ENCODE data around the gene AP1M2. TPM values are rescaled to one million over a fixed set of nuclear protein-coding genes. Genes with fewer than 3 reads are reported as not detected.

Gene AP1M2
- total RNA-seq, 1 experiment from 2014 or later: 126 TPM

DNA sequence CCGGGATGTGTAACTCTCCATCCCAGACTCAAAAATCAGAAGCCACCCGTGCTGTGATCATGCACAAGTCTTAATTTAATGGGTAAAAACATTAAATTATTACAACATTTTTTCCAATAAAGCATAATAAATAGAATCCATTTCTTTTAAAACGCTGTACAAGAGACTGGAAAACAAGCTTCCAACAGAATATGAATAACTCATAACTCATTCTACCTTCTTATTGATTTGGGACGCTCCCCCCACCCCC is 20.8 kb downstream of the AP1M2 start:
- 0 out of 2 replicates have a peak overlapping the region, but pooled peaks have one; percentile 55 for H2AFZ ChIP-seq
- CTCF ChIA-PET: interaction anchor here (0.6 to 1.3 kb wide), 2 partner anchors 15 to 36 kb away, joined by 3 to 7 read pairs; no protein-coding TSS in a partner anchor
- intact Hi-C loops (cut with micrococcal nuclease; ENCODE audit: unreplicated experiment): loop anchor here (5.0 to 10.0 kb wide), 2 partner anchors 144 to 302 kb away; partner anchors contain the start of gene PDE4A

DNA sequence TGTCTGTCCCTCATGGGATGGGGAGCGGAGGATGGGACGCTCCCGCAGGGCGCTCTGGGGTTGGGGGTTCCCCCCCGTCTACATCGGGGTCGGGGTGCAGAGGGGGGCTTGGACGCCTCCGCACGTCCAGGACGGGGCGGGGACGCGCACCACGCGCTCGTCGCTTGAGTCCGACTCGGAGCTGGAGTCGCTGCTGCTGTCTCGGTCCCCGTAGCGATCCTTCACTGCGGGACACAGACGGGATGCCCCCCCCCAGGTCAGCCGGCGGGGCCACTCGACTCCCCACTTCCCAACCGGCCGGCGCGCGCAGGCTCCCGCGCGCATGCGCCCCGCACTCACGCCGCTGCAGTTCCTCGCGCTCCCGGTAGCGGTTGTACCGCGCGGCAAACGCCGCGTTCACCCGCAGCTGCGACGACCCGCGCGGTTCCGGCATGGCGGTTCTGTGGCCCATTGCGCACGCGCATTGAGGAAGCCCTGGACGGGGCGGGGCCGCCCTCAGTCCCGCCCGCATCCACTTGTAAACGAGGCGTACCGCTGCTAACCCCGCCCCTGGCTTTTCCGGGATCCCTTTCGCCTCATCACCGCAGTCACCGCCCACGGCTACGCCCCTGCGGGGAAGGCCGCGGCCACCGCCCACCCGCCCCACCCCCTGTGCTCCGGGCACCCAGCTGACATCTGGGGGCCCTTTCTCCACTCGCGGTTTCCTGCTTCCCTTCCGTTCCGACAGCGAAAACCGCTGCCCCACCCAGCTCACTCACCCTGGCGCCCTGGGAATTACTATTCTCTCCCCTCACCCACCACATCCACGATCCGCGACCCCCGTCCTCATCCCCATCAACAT is 21.3 kb downstream of the AP1M2 start, which contains the start of gene KRI1:
Gene KRI1, minus strand, starts transcription at position 444 of the 841 bp plus-strand sequence. Its CDS starts 11 bp downstream, at position 433.
- BruUV-seq (replicated peaks): no TSS peak
- Histone ChIP-seq H3K9me3 (ENCODE audit: insufficient read depth, low read depth) (no peaks in the 10 kb centered on the region), H3K4me1 (replicated peaks; ENCODE audit: insufficient read depth) (peaks cover 30% of the 10 kb centered on the region), H4K20me1 (ENCODE audit: insufficient read depth) (peaks cover 7% of the 10 kb centered on the region; the same call in 1 of the 2 replicates), H3K79me2 (ENCODE audit: low read depth) (peaks cover 22% of the 10 kb centered on the region), H2AFZ (peak within 1 kb of the TSS; percentile 89), H3K36me3 (ENCODE audit: low read depth) (no peaks in the 10 kb centered on the region), H3K27ac (peak within 1 kb of the TSS; percentile 6; the same call in 1 of the 2 replicates), H3K4me2 (peak within 1 kb of the TSS; percentile 97), H3K9me2 (ENCODE audit: insufficient read depth) (no peaks in the 10 kb centered on the region), H3F3A (ENCODE audit: insufficient read depth, low read depth) (peaks cover 36% of the 10 kb centered on the region), H3K27me3 (ENCODE audit: insufficient read depth, low read depth) (no peaks in the 10 kb centered on the region), H3K4me3 (peak within 1 kb of the TSS; percentile 77)
- intact Hi-C loops (cut with micrococcal nuclease; ENCODE audit: unreplicated experiment): loop anchor here (5.0 to 10.0 kb wide), 2 partner anchors 143 to 301 kb away; partner anchors contain the start of gene PDE4A
- ChIA-PET POLR2A (ENCODE audit: unreplicated experiment) (interaction anchor here (0.5 kb wide), 2 partner anchors 28 to 56 kb away, joined by 3 to 4 read pairs; no protein-coding TSS in a partner anchor), CTCF (interaction anchor here (0.6 to 1.3 kb wide), 2 partner anchors 15 to 37 kb away, joined by 3 to 7 read pairs; no protein-coding TSS in a partner anchor)
- DNase-seq: peak; percentile 90 to 98
- TF ChIP-seq EZH2 (IDR thresholded peaks at IDR 0.05; ENCODE audit: low read depth): no peak
- TF ChIP-seq, protein P1, sequence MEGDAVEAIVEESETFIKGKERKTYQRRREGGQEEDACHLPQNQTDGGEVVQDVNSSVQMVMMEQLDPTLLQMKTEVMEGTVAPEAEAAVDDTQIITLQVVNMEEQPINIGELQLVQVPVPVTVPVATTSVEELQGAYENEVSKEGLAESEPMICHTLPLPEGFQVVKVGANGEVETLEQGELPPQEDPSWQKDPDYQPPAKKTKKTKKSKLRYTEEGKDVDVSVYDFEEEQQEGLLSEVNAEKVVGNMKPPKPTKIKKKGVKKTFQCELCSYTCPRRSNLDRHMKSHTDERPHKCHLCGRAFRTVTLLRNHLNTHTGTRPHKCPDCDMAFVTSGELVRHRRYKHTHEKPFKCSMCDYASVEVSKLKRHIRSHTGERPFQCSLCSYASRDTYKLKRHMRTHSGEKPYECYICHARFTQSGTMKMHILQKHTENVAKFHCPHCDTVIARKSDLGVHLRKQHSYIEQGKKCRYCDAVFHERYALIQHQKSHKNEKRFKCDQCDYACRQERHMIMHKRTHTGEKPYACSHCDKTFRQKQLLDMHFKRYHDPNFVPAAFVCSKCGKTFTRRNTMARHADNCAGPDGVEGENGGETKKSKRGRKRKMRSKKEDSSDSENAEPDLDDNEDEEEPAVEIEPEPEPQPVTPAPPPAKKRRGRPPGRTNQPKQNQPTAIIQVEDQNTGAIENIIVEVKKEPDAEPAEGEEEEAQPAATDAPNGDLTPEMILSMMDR (conservative IDR thresholded peaks at IDR 0.05): no peak; the same call in 1 of the 2 replicates

More for the DNA sequence above, 20.8 kb downstream of the AP1M2 start:
- Histone ChIP-seq H3K27ac (0 out of 2 replicates have a peak overlapping the region, but pooled peaks have one; percentile 6), H3K4me3 (peak overlapping the region; percentile 77; the same call in 1 of the 2 replicates), H3K36me3 (ENCODE audit: low read depth) (no peaks in the 10 kb centered on the region), H3K79me2 (ENCODE audit: low read depth) (peaks cover 22% of the 10 kb centered on the region), H4K20me1 (ENCODE audit: insufficient read depth) (peaks cover 7% of the 10 kb centered on the region; the same call in 1 of the 2 replicates), H3K4me2 (peak overlapping the region; percentile 97), H3K9me3 (ENCODE audit: insufficient read depth, low read depth) (no peaks in the 10 kb centered on the region), H3K4me1 (replicated peaks; ENCODE audit: insufficient read depth) (peaks cover 30% of the 10 kb centered on the region), H3F3A (ENCODE audit: insufficient read depth, low read depth) (peaks cover 36% of the 10 kb centered on the region), H3K9me2 (ENCODE audit: insufficient read depth) (no peaks in the 10 kb centered on the region), H3K27me3 (ENCODE audit: insufficient read depth, low read depth) (no peaks in the 10 kb centered on the region)
- no peak for DNase-seq
- POLR2A ChIA-PET (ENCODE audit: unreplicated experiment): interaction anchor here (0.5 kb wide), 1 partner anchor 56 kb away, joined by 4 read pairs; no protein-coding TSS in a partner anchor
- no TSS peak for BruUV-seq (replicated peaks)
- TF ChIP-seq EZH2 (IDR thresholded peaks at IDR 0.05; ENCODE audit: low read depth): no peak
- TF ChIP-seq, protein P1 (conservative IDR thresholded peaks at IDR 0.05): no peak

DNA sequence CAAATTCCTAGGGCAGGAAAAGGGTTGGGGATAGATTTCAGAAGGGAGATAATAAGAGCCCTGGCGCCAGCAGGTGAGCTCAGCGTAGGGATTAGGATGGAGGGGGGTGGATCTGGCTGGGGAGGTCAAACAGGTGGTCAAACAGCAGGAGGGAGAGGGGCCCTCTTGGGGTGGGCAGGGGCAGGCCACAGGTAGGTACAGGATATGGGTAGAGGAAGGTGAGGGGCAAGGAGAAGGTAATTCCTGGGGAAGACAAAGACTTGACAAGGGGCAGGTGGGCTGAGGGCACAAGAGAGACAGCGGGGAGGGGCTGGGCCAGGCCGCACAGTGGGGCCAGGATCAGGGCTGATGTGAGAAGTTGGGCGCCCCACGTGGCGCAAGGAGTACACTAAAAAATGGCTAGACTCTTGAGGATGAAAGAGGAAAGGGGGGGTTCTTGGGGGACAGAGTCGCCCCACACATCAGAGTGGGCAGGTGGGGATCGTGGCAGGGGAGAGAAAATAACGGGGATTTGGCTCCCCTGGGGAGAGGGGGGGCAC is 22.0 kb downstream of the AP1M2 start:
- peak overlapping the region; percentile 89 for H2AFZ ChIP-seq
- TSS peak; percentile 29 for BruUV-seq (replicated peaks)
- H3K9me2 ChIP-seq (ENCODE audit: insufficient read depth): no peaks in the 10 kb centered on the region
- peaks cover 7% of the 10 kb centered on the region; the same call in 1 of the 2 replicates for H4K20me1 ChIP-seq (ENCODE audit: insufficient read depth)
- H3K27me3 ChIP-seq (ENCODE audit: insufficient read depth, low read depth): no peaks in the 10 kb centered on the region
- H3K27ac ChIP-seq: no peak overlapping the region; the same call in 1 of the 2 replicates
- POLR2A ChIA-PET (ENCODE audit: unreplicated experiment): interaction anchor here (0.5 kb wide), 1 partner anchor 28 kb away, joined by 3 read pairs; no protein-coding TSS in a partner anchor
- intact Hi-C loops (cut with micrococcal nuclease; ENCODE audit: unreplicated experiment): loop anchor here (5.0 to 10.0 kb wide), 2 partner anchors 143 to 300 kb away; partner anchors contain the start of gene PDE4A
- peak overlapping the region; percentile 77 for H3K4me3 ChIP-seq
- no peak for DNase-seq
- TF ChIP-seq, protein P1 (conservative IDR thresholded peaks at IDR 0.05): no peak; the same call in 1 of the 2 replicates
- TF ChIP-seq EZH2 (IDR thresholded peaks at IDR 0.05; ENCODE audit: low read depth): no peak
- H3K36me3 ChIP-seq (ENCODE audit: low read depth): peaks cover 2% of the 10 kb centered on the region; the same call in 1 of the 2 replicates
- peak overlapping the region; percentile 97 for H3K4me2 ChIP-seq
- peaks cover 38% of the 10 kb centered on the region for H3F3A ChIP-seq (ENCODE audit: insufficient read depth, low read depth)
- H3K4me1 ChIP-seq (replicated peaks; ENCODE audit: insufficient read depth): peaks cover 30% of the 10 kb centered on the region
- no peaks in the 10 kb centered on the region for H3K9me3 ChIP-seq (ENCODE audit: insufficient read depth, low read depth)
- CTCF ChIA-PET: interaction anchor here (0.6 kb wide), 1 partner anchor 85 kb away, joined by 6 read pairs; no protein-coding TSS in a partner anchor
- H3K79me2 ChIP-seq (ENCODE audit: low read depth): peaks cover 22% of the 10 kb centered on the region

Data from PC-9 (cell line).